GM18870 (cell line): ENCODE data around the gene CRK.

Source experiments
- ATAC-seq: cut with Tn5 transposase; IDR thresholded peaks from one replicate; pipeline ENCODE4 v1.9.1; 2021; ENCODE audit warnings: moderate library complexity; ENCODE audit not compliant: unreplicated experiment

Gene CRK

GRCh38 chr17:1486802-1487695 lies 31.0 kb upstream of the CRK start:
- no peak for ATAC-seq

GRCh38 chr17:1485423-1486376 lies 29.7 kb upstream of the CRK start:
- ATAC-seq, result no peak

GRCh38 chr17:1484676-1485422 lies 28.8 kb upstream of the CRK start:
- ATAC-seq, result no peak

GRCh38 chr17:1484060-1484535 lies 28.1 kb upstream of the CRK start:
- no peak for ATAC-seq

GRCh38 chr17:1482680-1483079 lies 26.6 kb upstream of the CRK start:
- no peak for ATAC-seq

- ATAC-seq, result no peak
Observed at GRCh38 chr17:1481736-1482135, 25.7 kb upstream of the CRK start.

GRCh38 chr17:1480747-1481465 lies 24.9 kb upstream of the CRK start:
- ATAC-seq, result no peak

- no peak for ATAC-seq
Observed at GRCh38 chr17:1478418-1478817, 22.4 kb upstream of the CRK start.

GRCh38 chr17:1475321-1475854 lies 19.4 kb upstream of the CRK start:
- ATAC-seq, result no peak

- ATAC-seq, result no peak
Observed at GRCh38 chr17:1474402-1475189, 18.6 kb upstream of the CRK start.

- ATAC-seq, result no peak
Observed at GRCh38 chr17:1473841-1474240, 17.8 kb upstream of the CRK start.

- ATAC-seq, result no peak
Observed at GRCh38 chr17:1473170-1473569, 17.1 kb upstream of the CRK start.

- ATAC-seq, result no peak
Observed at GRCh38 chr17:1471911-1472821, 16.1 kb upstream of the CRK start.

- ATAC-seq, result no peak
Observed at GRCh38 chr17:1471490-1471889, 15.5 kb upstream of the CRK start.

GRCh38 chr17:1470755-1471462 lies 14.9 kb upstream of the CRK start:
- ATAC-seq, result no peak

- no peak for ATAC-seq
Observed at GRCh38 chr17:1470071-1470754, 14.2 kb upstream of the CRK start.
